ENCODE data around the gene ABCB11. TPM values are rescaled to one million over a fixed set of nuclear protein-coding genes. Genes with fewer than 3 reads are reported as not detected.

Gene ABCB11
- total RNA-seq, 1 experiment from 2014 or later = 0.05 TPM

- Histone ChIP-seq H3K27me3 (ENCODE audit: control insufficient read depth, insufficient read depth, low read length) (peaks cover 11% of the 10 kb centered on the region), H3K4me3 (ENCODE audit: low read depth in 2 of 2, low read length in 2 of 2) (no peak overlapping the region), H3K9me3 (ENCODE audit: control insufficient read depth, insufficient read depth, low read depth, low read length) (no peaks in the 10 kb centered on the region), H3K36me3 (ENCODE audit: control insufficient read depth, insufficient read depth, low read length) (no peaks in the 10 kb centered on the region), H3K4me1 (ENCODE audit: control insufficient read depth, insufficient read depth, low read length) (no peaks in the 10 kb centered on the region), H3K27ac (ENCODE audit: low read length) (no peak overlapping the region)
- ATAC-seq (no peak), DNase-seq (ENCODE audit: low read depth, low spot score) (no peak)
- intact Hi-C loops (cut with micrococcal nuclease; ENCODE audit: unreplicated experiment) = no loop called here
- no TSS peak for BruUV-seq (replicated peaks)
- CTCF ChIA-PET = no interaction called here
- POLR2A ChIA-PET = no interaction called here
- in situ Hi-C loops (cut with HindIII; ENCODE audit: low pct_unique_long_range_greater_than_20kb, low sequenced_read_pairs) = no loop called here
- TF ChIP-seq, protein P1, sequence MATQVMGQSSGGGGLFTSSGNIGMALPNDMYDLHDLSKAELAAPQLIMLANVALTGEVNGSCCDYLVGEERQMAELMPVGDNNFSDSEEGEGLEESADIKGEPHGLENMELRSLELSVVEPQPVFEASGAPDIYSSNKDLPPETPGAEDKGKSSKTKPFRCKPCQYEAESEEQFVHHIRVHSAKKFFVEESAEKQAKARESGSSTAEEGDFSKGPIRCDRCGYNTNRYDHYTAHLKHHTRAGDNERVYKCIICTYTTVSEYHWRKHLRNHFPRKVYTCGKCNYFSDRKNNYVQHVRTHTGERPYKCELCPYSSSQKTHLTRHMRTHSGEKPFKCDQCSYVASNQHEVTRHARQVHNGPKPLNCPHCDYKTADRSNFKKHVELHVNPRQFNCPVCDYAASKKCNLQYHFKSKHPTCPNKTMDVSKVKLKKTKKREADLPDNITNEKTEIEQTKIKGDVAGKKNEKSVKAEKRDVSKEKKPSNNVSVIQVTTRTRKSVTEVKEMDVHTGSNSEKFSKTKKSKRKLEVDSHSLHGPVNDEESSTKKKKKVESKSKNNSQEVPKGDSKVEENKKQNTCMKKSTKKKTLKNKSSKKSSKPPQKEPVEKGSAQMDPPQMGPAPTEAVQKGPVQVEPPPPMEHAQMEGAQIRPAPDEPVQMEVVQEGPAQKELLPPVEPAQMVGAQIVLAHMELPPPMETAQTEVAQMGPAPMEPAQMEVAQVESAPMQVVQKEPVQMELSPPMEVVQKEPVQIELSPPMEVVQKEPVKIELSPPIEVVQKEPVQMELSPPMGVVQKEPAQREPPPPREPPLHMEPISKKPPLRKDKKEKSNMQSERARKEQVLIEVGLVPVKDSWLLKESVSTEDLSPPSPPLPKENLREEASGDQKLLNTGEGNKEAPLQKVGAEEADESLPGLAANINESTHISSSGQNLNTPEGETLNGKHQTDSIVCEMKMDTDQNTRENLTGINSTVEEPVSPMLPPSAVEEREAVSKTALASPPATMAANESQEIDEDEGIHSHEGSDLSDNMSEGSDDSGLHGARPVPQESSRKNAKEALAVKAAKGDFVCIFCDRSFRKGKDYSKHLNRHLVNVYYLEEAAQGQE (IDR thresholded peaks at IDR 0.05; ENCODE audit: insufficient read depth in 1 of 2, low read depth in 2 of 2, low read length in 1 of 2) = no peak
- TF ChIP-seq POLR2AphosphoS5 (IDR thresholded peaks at IDR 0.05; ENCODE audit: low read depth, low read length) = no peak
- no peak for TF ChIP-seq SIN3A (IDR thresholded peaks at IDR 0.05; ENCODE audit: borderline replicate concordance, insufficient read depth, low read depth, low read length)
- no peak for TF ChIP-seq TCF7L2 (IDR thresholded peaks at IDR 0.05; ENCODE audit: low read depth, low read length)
- TF ChIP-seq, protein P2, sequence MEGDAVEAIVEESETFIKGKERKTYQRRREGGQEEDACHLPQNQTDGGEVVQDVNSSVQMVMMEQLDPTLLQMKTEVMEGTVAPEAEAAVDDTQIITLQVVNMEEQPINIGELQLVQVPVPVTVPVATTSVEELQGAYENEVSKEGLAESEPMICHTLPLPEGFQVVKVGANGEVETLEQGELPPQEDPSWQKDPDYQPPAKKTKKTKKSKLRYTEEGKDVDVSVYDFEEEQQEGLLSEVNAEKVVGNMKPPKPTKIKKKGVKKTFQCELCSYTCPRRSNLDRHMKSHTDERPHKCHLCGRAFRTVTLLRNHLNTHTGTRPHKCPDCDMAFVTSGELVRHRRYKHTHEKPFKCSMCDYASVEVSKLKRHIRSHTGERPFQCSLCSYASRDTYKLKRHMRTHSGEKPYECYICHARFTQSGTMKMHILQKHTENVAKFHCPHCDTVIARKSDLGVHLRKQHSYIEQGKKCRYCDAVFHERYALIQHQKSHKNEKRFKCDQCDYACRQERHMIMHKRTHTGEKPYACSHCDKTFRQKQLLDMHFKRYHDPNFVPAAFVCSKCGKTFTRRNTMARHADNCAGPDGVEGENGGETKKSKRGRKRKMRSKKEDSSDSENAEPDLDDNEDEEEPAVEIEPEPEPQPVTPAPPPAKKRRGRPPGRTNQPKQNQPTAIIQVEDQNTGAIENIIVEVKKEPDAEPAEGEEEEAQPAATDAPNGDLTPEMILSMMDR (IDR thresholded peaks at IDR 0.05) = no peak
Measured at GRCh38 chr2:168941297-168941696, 89.8 kb downstream of the ABCB11 start.

GRCh38 chr2:168939918-168940317 lies 91.2 kb downstream of the ABCB11 start:
- peaks cover 11% of the 10 kb centered on the region for H3K27me3 ChIP-seq (ENCODE audit: control insufficient read depth, insufficient read depth, low read length)
- no peak overlapping the region for H3K27ac ChIP-seq (ENCODE audit: low read length)
- DNase-seq (ENCODE audit: low read depth, low spot score) (no peak), ATAC-seq (no peak)
- H3K9me3 ChIP-seq (ENCODE audit: control insufficient read depth, insufficient read depth, low read depth, low read length) = no peaks in the 10 kb centered on the region
- intact Hi-C loops (cut with micrococcal nuclease; ENCODE audit: unreplicated experiment) (no loop called here), in situ Hi-C loops (cut with HindIII; ENCODE audit: low pct_unique_long_range_greater_than_20kb, low sequenced_read_pairs) (no loop called here)
- no peaks in the 10 kb centered on the region for H3K36me3 ChIP-seq (ENCODE audit: control insufficient read depth, insufficient read depth, low read length)
- CTCF ChIA-PET = no interaction called here
- no peak overlapping the region for H3K4me3 ChIP-seq (ENCODE audit: low read depth in 2 of 2, low read length in 2 of 2)
- BruUV-seq (replicated peaks) = no TSS peak
- H3K4me1 ChIP-seq (ENCODE audit: control insufficient read depth, insufficient read depth, low read length) = no peaks in the 10 kb centered on the region
- POLR2A ChIA-PET = no interaction called here
- TF ChIP-seq POLR2AphosphoS5 (IDR thresholded peaks at IDR 0.05; ENCODE audit: low read depth, low read length) (no peak), SIN3A (IDR thresholded peaks at IDR 0.05; ENCODE audit: borderline replicate concordance, insufficient read depth, low read depth, low read length) (no peak), TCF7L2 (IDR thresholded peaks at IDR 0.05; ENCODE audit: low read depth, low read length) (no peak)
- TF ChIP-seq, protein P1 (IDR thresholded peaks at IDR 0.05; ENCODE audit: insufficient read depth in 1 of 2, low read depth in 2 of 2, low read length in 1 of 2) = no peak
- TF ChIP-seq, protein P2 (IDR thresholded peaks at IDR 0.05) = no peak
